H1 (cell line): Measurements from ENCODE around the gene ZMYND10. TPM values are rescaled to one million over a fixed set of nuclear protein-coding genes. Genes with fewer than 3 reads are reported as not detected.

ENCODE experiments used
- CTCF ChIA-PET: fragments of 300-600 bp; sonication (Branson Sonifier 250); formaldehyde crosslinking; loops from one replicate; lab custom pipeline; 2021; ENCODE audit not compliant: partially characterized antibody; lab: Charles Lee
- POLR2A ChIA-PET: fragments of 300-600 bp; sonication (Branson Sonifier 250); formaldehyde crosslinking; loops from one replicate; lab custom pipeline; 2021; ENCODE audit warnings: inconsistent platforms; ENCODE audit not compliant: partially characterized antibody; lab: Charles Lee
- DNase-seq, 2 experiments: peaks; one replicate each; pipeline versions ENCODE4 v3.0.0 to v3.0.0-alpha.2; 2010 to 2022; ENCODE audit warnings: low spot score in 2 of 2, low read depth in 1 of 2, mixed read lengths in 1 of 2
- FAIRE-seq: peaks from 2 replicates; lab custom pipeline; 2011; peaks lifted over from hg19 to GRCh38; lab: Jason Lieb, UNC
- H2AFZ ChIP-seq: 2 replicates; pipeline ENCODE4 v1.8.1; 2012; ENCODE audit warnings: low read length, inconsistent platforms
- H2AK5ac ChIP-seq: 2 replicates; pipeline ENCODE4 v1.6.1; 2013; ENCODE audit warnings: low read depth, low read length
- H2BK120ac ChIP-seq: replicated peaks from 2 replicates; pipeline ENCODE3; 2013; ENCODE audit warnings: low read depth, low read length, inconsistent platforms
- H2BK12ac ChIP-seq: 2 replicates; pipeline ENCODE4 v1.6.1; 2013; ENCODE audit warnings: low read depth, low read length
- H2BK15ac ChIP-seq: 2 replicates; pipeline ENCODE4 v1.6.1; 2013; ENCODE audit warnings: low read length
- H2BK20ac ChIP-seq: 2 replicates; pipeline ENCODE4 v1.6.1; 2013; ENCODE audit warnings: low read length
- H2BK5ac ChIP-seq: 2 replicates; pipeline ENCODE4 v1.6.1; 2013; ENCODE audit warnings: low read depth, low read length
- H3K14ac ChIP-seq: 2 replicates; pipeline ENCODE4 v1.6.1; 2013; ENCODE audit warnings: inconsistent platforms; ENCODE audit not compliant: insufficient read length
- H3K18ac ChIP-seq: 2 replicates; pipeline ENCODE4 v1.6.1; 2013; ENCODE audit warnings: low read length; ENCODE audit errors: extremely low read depth
- H3K23ac ChIP-seq: 2 replicates; pipeline ENCODE4 v1.6.1; 2013; ENCODE audit warnings: inconsistent platforms; ENCODE audit not compliant: insufficient read length
- H3K23me2 ChIP-seq: 2 replicates; pipeline ENCODE4 v1.6.1; 2013; ENCODE audit warnings: low read depth, low read length
- H3K27ac ChIP-seq: 2 replicates; pipeline ENCODE4 v1.6.1; 2011; ENCODE audit warnings: low read depth, low read length, inconsistent platforms
- H3K27me3 ChIP-seq, 4 experiments: replicated peaks in 1 of 4; 1 replicate in 1 of 4; 2 replicates in 3 of 4; pipeline versions ENCODE4 v1.6.1 to v1.8.1; 2011 to 2013; ENCODE audit warnings: low read length in 3 of 4, mild to moderate bottlenecking in 3 of 4, inconsistent platforms in 2 of 4, mixed read lengths in 2 of 4, moderate library complexity in 1 of 4; ENCODE audit not compliant: control insufficient read depth in 3 of 4, insufficient read depth in 3 of 4; ENCODE audit errors: extremely low read depth in 1 of 4
- H3K36me3 ChIP-seq, 4 experiments: 2 replicates each; pipeline versions ENCODE4 v1.6.1 to v1.8.1; 2011 to 2013; ENCODE audit warnings: mild to moderate bottlenecking in 4 of 4, low read length in 3 of 4, moderate library complexity in 2 of 4, control low read depth in 1 of 4, inconsistent platforms in 1 of 4; ENCODE audit not compliant: insufficient read depth in 4 of 4, control insufficient read depth in 2 of 4
- H3K4ac ChIP-seq: replicated peaks from 2 replicates; pipeline ENCODE3; 2013; ENCODE audit warnings: low read length, low read depth, mixed read lengths, inconsistent platforms; ENCODE audit not compliant: insufficient read length
- H3K4me1 ChIP-seq, 4 experiments: replicated peaks in 1 of 4; 1 replicate in 1 of 4; 2 replicates in 3 of 4; pipeline versions ENCODE4 v1.6.1 to v1.8.1; 2011 to 2013; ENCODE audit warnings: low read length in 3 of 4, inconsistent platforms in 2 of 4, mixed read lengths in 1 of 4; ENCODE audit not compliant: insufficient read depth in 4 of 4, control insufficient read depth in 3 of 4
- H3K4me2 ChIP-seq, 2 experiments: 2 replicates each; pipeline versions ENCODE4 v1.6.1 to v1.8.1; 2011 to 2013; ENCODE audit warnings: low read depth in 2 of 2, low read length in 2 of 2, control low read depth in 1 of 2, inconsistent platforms in 1 of 2, mild to moderate bottlenecking in 1 of 2; ENCODE audit not compliant: insufficient read depth in 1 of 2
- H3K4me3 ChIP-seq, 4 experiments: fragments of 200-600, 300-600 bp in 1 of 4; sonication (generic), shearing (Covaris generic), sonication (Bioruptor Twin) in 1 of 4; 2 replicates each; pipeline versions ENCODE4 v1.5.1 to v1.8.1; 2011 to 2016; ENCODE audit warnings: low read length in 4 of 4, low read depth in 3 of 4, control low read depth in 2 of 4, inconsistent platforms in 2 of 4, mild to moderate bottlenecking in 2 of 4, mixed read lengths in 1 of 4, moderate library complexity in 1 of 4; ENCODE audit not compliant: insufficient read depth in 2 of 4; ENCODE audit errors: extremely low read depth in 1 of 4
- H3K56ac ChIP-seq: replicated peaks from 2 replicates; pipeline ENCODE3; 2013; ENCODE audit warnings: low read depth, mild to moderate bottlenecking, mixed read lengths, low read length, inconsistent platforms; ENCODE audit not compliant: insufficient read length
- H3K79me1 ChIP-seq: 2 replicates; pipeline ENCODE4 v1.6.1; 2013; ENCODE audit warnings: low read depth, low read length, control low read depth
- H3K79me2 ChIP-seq, 2 experiments: 2 replicates each; pipeline versions ENCODE4 v1.6.1 to v1.8.1; 2012 to 2013; ENCODE audit warnings: low read length in 2 of 2, mild to moderate bottlenecking in 2 of 2, inconsistent platforms in 1 of 2; ENCODE audit not compliant: insufficient read depth in 2 of 2, control insufficient read depth in 1 of 2
- H3K9ac ChIP-seq, 4 experiments: replicated peaks in 1 of 4; 1 replicate in 1 of 4; 2 replicates in 3 of 4; pipeline versions ENCODE4 v1.6.1 to v1.8.1; 2011 to 2013; ENCODE audit warnings: low read depth in 3 of 4, low read length in 3 of 4, control low read depth in 2 of 4, mild to moderate bottlenecking in 2 of 4, moderate library complexity in 2 of 4, inconsistent platforms in 1 of 4; ENCODE audit errors: extremely low read depth in 1 of 4
- H3K9me3 ChIP-seq, 2 experiments: 2 replicates each; pipeline versions ENCODE4 v1.6.1 to v1.8.1; 2012 to 2013; ENCODE audit warnings: mild to moderate bottlenecking in 2 of 2, moderate library complexity in 2 of 2, control low read depth in 1 of 2, inconsistent platforms in 1 of 2, low read depth in 1 of 2, low read length in 1 of 2, mixed read lengths in 1 of 2; ENCODE audit not compliant: insufficient read depth in 2 of 2
- H4K20me1 ChIP-seq, 2 experiments: replicated peaks in 1 of 2; 2 replicates each; pipeline versions ENCODE3 to v1.8.1; 2011 to 2013; ENCODE audit warnings: inconsistent platforms in 2 of 2, low read length in 2 of 2, mild to moderate bottlenecking in 1 of 2; ENCODE audit not compliant: insufficient read depth in 2 of 2, control insufficient read depth in 1 of 2
- H4K5ac ChIP-seq: 2 replicates; pipeline ENCODE4 v1.6.1; 2013; ENCODE audit warnings: low read length, low read depth, mixed read lengths, inconsistent platforms; ENCODE audit not compliant: insufficient read length
- H4K8ac ChIP-seq: 2 replicates; pipeline ENCODE4 v1.8.0; 2013; ENCODE audit warnings: mild to moderate bottlenecking, moderate library complexity, low read length, inconsistent platforms; ENCODE audit not compliant: insufficient read depth; ENCODE audit errors: extremely low read depth
- H4K91ac ChIP-seq: replicated peaks from 2 replicates; pipeline ENCODE3; 2013; ENCODE audit warnings: low read length, mixed read lengths, inconsistent platforms; ENCODE audit not compliant: insufficient read length
- BACH1 ChIP-seq: IDR thresholded peaks from 2 replicates; pipeline ENCODE4 v1.6.1; 2012; ENCODE audit warnings: low read length, improper control_type of control experiment
- CBX8 ChIP-seq: fragments of 300-800, 300-1000 bp; sonication (generic); IDR thresholded peaks from 2 replicates; pipeline ENCODE4 v1.7.1; 2016; ENCODE audit warnings: low read depth, low read length, borderline replicate concordance
- EP300 ChIP-seq, 2 experiments: IDR thresholded peaks; 1 replicate in 1 of 2; 2 replicates in 1 of 2; pipeline ENCODE4 v1.6.1; 2011 to 2012; ENCODE audit warnings: low read depth in 2 of 2, low read length in 2 of 2, mild to moderate bottlenecking in 2 of 2, borderline replicate concordance in 1 of 2, inconsistent platforms in 1 of 2, moderate library complexity in 1 of 2
- GABPA ChIP-seq: IDR thresholded peaks from 2 replicates; pipeline ENCODE4 v1.6.1; 2011; ENCODE audit warnings: mild to moderate bottlenecking, low read length, moderate library complexity, borderline replicate concordance; ENCODE audit not compliant: insufficient read depth
- JUN ChIP-seq: IDR thresholded peaks from 2 replicates; pipeline ENCODE4 v1.6.1; 2011; ENCODE audit warnings: low read depth, mild to moderate bottlenecking, improper control_type of control experiment, low read length
- TCF12 ChIP-seq: IDR thresholded peaks from 2 replicates; pipeline ENCODE4 v1.6.1; 2011; ENCODE audit warnings: low read depth, mild to moderate bottlenecking, low read length
- YY1 ChIP-seq: IDR thresholded peaks from 2 replicates; pipeline ENCODE4 v1.6.1; 2011; ENCODE audit warnings: low read depth, mild to moderate bottlenecking, low read length
- WGBS, 2 experiments: shearing (Covaris generic) in 1 of 2; methylation state at CpG; one replicate each; pipeline versions ENCODE4 v1.1.6 to v1.1.7; 2013 to 2015; ENCODE audit warnings: low lambda C conversion rate in 2 of 2, mixed read lengths in 2 of 2, inconsistent platforms in 1 of 2, low coverage in 1 of 2, missing lambda C conversion rate in 1 of 2; ENCODE audit not compliant: insufficient replicate concordance in 2 of 2, insufficient coverage in 1 of 2, insufficient read length in 1 of 2; ENCODE audit errors: extremely low coverage in 1 of 2, missing lambda C conversion rate in 1 of 2; 5-methylcytosine and 5-hydroxymethylcytosine counted together
- polyA plus RNA-seq, 7 experiments: library from polyadenylated mRNA; depleted of rRNA in 3 of 7; stranded (reverse) in 5 of 7; unstranded in 2 of 7; fragments of >200 nt in 5 of 7; fragments of 200-250 nt in 2 of 7; gene quantifications; 1 replicate in 5 of 7; 2 replicates in 1 of 7; 4 replicates in 1 of 7; pipeline versions ENCODE4 v1.2.1 to v1.2.3, GENCODE V29; 2011 to 2013; ENCODE audit warnings: missing spikeins in 2 of 7, mixed read lengths in 2 of 7
- total RNA-seq: library from RNA; stranded (reverse); fragmentation: NEBNext Ultra II Directional; extraction: Animal tissue kit (Norgen Biotek cat#: 25700); gene quantifications from 2 replicates; pipeline ENCODE4 v1.2.1, GENCODE V29; 2021

ZMYND10 gene
- total and polyA plus RNA-seq, 2 of the 8 experiments (the other 6 are each of a cell fraction or from before 2014, with no cell fraction given): 0.56 to 0.79 TPM

GRCh38 chr3:50302095-50303012, 43.2 kb downstream of the ZMYND10 start:
- ChIA-PET CTCF (interaction anchor here (0.7 to 3.6 kb wide), 10 partner anchors 8 to 232 kb away, joined by 3 to 24 read pairs (median 4); partner anchors contain the start of genes HYAL2 and IFRD2), POLR2A (interaction anchor here (0.6 to 11.3 kb wide), 8 partner anchors 10 to 76 kb away, joined by 3 to 149 read pairs (median 4); partner anchors contain the start of genes HYAL2, IFRD2 and TUSC2)
- H3K4ac ChIP-seq: no peak overlapping the region
- H3K4me3 ChIP-seq: no peak overlapping the region
- H3K14ac ChIP-seq: no peak overlapping the region
- peak overlapping the region; percentile 12 for H4K91ac ChIP-seq
- H3K18ac ChIP-seq: no peak overlapping the region
- no peaks in the 10 kb centered on the region for H3K79me1 ChIP-seq
- 0 out of 2 replicates have a peak overlapping the region, but pooled peaks have one; percentile 25 for H2BK15ac ChIP-seq
- DNase-seq (no peak), FAIRE-seq (no peak)
- peaks cover 5% of the 10 kb centered on the region; the same call in 1 of the 2 replicates for H3K23me2 ChIP-seq
- H2BK5ac ChIP-seq: peak overlapping the region; percentile 32; the same call in 1 of the 2 replicates
- no peak overlapping the region for H3K56ac ChIP-seq
- no peak overlapping the region for H2BK120ac ChIP-seq
- H3K9ac ChIP-seq: no peak overlapping the region; a peak in 1 of 7 replicates
- no peak overlapping the region for H3K27ac ChIP-seq
- peaks cover 6 to 8% of the 10 kb centered on the region in 2 experiments; a peak in 3 of 4 replicates for H3K9me3 ChIP-seq
- H2AFZ ChIP-seq: no peak overlapping the region
- H4K8ac ChIP-seq: peak overlapping the region; percentile 41
- H4K5ac ChIP-seq: no peak overlapping the region
- peak overlapping the region; percentile 77; the same call in 1 of the 2 replicates for H2BK12ac ChIP-seq
- H3K36me3 ChIP-seq: no peaks in the 10 kb centered on the region
- no peak overlapping the region for H3K23ac ChIP-seq
- H2BK20ac ChIP-seq: no peak overlapping the region
- TF ChIP-seq JUN: no peak
- no peak for TF ChIP-seq CBX8
- TF ChIP-seq TCF12: no peak
- no peak for TF ChIP-seq GABPA
- no peak for TF ChIP-seq EP300 (IDR thresholded peaks at IDR 0.05; ENCODE audit: borderline replicate concordance in 1 of 2, low read depth in 2 of 2, low read length in 2 of 2)
- TF ChIP-seq BACH1: no peak
- no peak for TF ChIP-seq YY1
- no peaks in the 10 kb centered on the region for H3K79me2 ChIP-seq
- H3K4me1 ChIP-seq: peaks cover 0 to 26% (median 12%) of the 10 kb centered on the region in 4 experiments; a peak in 6 of 7 replicates
- WGBS, 2 experiments: 89% methylated on average over 32 of the region's 32 CpGs; no CpG with 5 or more reads in 1 of the 2 experiments
- peak overlapping the region; percentile 26; the same call in 1 of the 2 replicates for H2AK5ac ChIP-seq
- H3K4me2 ChIP-seq: no peak overlapping the region; a peak in 1 of 4 replicates
- H3K27me3 ChIP-seq: no peaks in the 10 kb centered on the region; a peak in 1 of 7 replicates
- H4K20me1 ChIP-seq: peaks cover 0 to 2% of the 10 kb centered on the region in 2 experiments
